Hindlimb muscle (tissue), 1 donor: Measurements from ENCODE around the gene IL17REL. TPM values are rescaled to one million over a fixed set of nuclear protein-coding genes. Genes with fewer than 3 reads are reported as not detected.
A peak's percentile ranks its signal among the peaks of the same experiment; 100 is the strongest.

Source experiments
- DNase-seq: peaks from one replicate; pipeline ENCODE4 v3.0.0-alpha.2; 2013
- polyA plus RNA-seq: library from polyadenylated mRNA; unstranded; fragments of 120-200 nt; gene quantifications from one replicate; pipeline ENCODE4 v1.2.1, GENCODE V29; 2013; ENCODE audit not compliant: insufficient read length

The IL17REL gene
- polyA plus RNA-seq, 1 donor: not detected

- no peak for DNase-seq
These were observed 45.5 kb downstream of the IL17REL start for GRCh38 chr22:49966774-49967705.

GRCh38 chr22:49966041-49966773 lies 46.4 kb downstream of the IL17REL start:
- DNase-seq: no peak

DNA sequence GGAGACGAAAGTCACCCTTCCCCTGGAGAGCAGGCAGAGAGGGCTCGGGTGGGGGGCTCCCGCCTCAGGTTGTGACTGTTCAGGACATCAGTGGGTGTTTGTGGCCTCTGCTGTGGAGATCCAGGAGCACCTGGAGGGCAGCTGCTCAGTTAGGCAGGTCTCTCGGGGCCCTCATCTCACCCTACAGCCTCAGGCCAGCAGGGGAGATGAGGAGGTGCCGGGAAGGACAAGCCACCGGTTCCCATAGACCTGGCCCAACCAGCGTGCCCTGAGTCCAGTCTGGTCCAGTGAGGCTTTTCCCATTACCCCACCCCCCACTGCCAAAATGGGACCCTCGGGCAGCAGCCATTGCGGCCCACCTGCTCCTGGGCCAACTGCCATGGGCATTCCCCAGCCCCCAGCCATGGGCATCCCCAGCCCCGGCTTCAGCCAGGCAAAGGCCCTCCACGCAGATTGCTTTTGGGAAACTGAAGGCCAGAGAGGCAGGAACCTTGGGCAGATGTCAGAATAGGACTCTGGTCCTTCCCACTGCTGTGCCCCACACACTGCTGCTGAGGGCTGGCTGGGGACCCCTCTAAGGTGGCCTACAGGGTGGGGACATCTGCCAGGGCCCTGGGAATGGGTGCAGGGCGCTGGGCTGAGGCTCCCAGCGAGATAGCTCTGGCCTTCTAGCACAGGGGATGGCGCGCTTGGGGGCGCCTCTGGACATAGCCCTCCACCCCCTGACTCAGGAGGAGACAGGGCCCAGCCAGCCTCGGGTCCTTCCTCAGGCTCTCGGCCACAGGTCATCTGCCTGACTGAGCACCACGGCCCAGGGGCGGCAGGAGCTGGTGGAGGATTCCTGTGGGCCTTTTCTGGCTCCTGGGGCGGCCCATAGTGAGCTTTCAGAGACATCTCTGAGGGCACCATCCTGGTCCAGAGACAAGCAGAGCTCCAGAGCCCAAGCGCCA lies 47.2 kb downstream of the IL17REL start:
- DNase-seq: no peak

DNA sequence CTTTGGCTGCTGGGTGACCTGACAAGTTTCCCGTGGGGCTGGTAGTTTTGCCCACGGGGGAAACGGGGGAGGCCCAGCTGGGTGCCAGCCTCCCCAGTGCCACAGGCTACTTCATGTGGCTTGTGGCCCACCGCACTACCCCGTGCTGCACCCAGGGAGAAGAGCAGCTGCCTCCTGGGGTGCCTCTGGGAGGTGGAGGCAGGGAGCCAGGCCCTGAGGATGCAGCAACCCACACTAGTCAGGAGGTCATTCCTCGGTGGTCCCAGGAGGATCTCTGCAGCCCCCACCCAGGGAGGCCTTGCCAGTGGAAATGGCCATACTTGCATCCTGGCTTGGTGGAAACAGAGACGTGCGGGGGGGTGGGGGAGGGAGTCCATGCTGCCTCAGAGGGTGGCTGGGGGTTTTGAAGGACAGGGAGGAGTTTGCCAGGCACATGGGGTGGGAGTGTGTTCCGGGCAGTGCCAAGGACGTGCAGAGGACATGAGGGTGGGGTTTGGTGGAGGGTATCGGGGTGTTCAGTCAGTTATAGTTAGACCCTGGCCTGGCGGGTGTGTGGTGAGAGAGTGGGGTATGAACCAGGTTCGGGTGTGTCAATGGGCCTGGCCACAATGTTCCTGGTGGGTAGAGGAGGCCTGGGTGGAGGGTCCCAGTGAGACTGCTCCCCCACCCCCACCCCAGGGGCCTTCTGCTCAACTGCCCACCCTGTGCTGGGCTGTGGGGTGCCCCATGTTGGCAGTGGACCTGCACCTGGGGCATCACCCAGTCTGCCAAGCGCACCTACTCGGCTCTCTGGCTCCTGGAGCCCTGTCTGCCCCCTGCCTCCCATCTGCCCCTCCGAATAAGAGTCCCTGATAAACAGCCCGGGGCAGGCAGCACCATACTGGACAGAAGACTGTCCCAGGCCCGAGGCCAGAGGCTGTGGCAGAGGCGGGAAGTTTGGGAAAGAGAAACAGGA lies 48.2 kb downstream of the IL17REL start:
- DNase-seq: no peak

GRCh38 chr22:49963647-49964026 lies 48.9 kb downstream of the IL17REL start:
- no peak for DNase-seq

GRCh38 chr22:49962751-49963646 lies 49.6 kb downstream of the IL17REL start:
- DNase-seq: no peak

- peak; percentile 79 for DNase-seq
These were observed 50.4 kb downstream of the IL17REL start for GRCh38 chr22:49962012-49962750.

- no peak for DNase-seq
These were observed 51.0 kb downstream of the IL17REL start for GRCh38 chr22:49961601-49962011.

DNA sequence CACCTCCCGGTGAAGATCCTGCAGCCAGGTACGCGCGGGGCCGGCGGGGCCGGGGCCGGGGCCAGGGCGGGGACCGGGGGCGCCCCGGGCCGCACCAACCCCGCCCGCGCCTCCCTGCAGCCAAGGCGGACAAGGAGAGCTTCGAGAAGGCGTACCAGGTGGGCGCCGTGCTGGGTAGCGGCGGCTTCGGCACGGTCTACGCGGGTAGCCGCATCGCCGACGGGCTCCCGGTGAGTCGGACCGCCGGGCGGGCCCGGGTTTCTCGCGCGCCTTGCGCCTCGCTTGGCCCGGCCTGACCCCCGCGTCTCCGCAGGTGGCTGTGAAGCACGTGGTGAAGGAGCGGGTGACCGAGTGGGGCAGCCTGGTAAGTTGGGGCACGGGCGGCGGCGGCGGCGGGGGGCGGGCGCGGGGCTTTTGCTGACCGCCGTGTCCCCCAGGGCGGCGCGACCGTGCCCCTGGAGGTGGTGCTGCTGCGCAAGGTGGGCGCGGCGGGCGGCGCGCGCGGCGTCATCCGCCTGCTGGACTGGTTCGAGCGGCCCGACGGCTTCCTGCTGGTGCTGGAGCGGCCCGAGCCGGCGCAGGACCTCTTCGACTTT lies 51.5 kb downstream of the IL17REL start:
- DNase-seq: no peak

GRCh38 chr22:49960159-49961004 lies 52.2 kb downstream of the IL17REL start, which contains the start of gene PIM3:
Gene PIM3 (plus strand): TSS chr22:49960772. CDS start chr22:49960948, 176 bp downstream.
- peak; percentile 98 for DNase-seq

GRCh38 chr22:49959782-49960158 lies 52.8 kb downstream of the IL17REL start:
- DNase-seq: no peak

- no peak for DNase-seq
These were observed 53.4 kb downstream of the IL17REL start for GRCh38 chr22:49958931-49959781.

DNA sequence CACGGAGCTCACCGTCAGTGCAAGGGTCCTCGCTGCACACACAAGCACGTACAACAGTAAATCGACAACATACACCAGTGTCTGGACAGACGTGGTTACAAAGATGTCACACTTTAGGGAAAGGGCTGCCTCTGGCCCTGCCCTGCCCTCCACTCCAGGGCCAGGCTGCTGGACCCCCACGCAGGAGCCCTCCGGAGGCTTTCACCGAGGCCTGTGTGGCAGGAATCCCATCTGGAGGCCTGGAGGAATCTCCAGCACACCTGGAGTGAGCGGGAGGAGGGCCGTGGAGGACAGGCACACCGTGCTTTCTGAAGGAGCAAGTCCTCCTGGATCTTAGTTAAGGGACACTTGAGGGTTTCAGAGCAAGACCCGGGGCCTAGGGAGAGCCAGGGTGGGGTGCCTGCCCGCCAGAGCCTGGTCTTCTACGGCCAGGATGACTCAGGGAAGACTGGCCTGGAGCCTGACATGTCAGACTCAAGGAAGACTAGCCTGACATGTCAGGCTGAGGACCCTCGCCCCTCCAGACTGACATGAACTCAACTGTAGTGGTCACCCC lies 54.1 kb downstream of the IL17REL start:
- DNase-seq: no peak

DNA sequence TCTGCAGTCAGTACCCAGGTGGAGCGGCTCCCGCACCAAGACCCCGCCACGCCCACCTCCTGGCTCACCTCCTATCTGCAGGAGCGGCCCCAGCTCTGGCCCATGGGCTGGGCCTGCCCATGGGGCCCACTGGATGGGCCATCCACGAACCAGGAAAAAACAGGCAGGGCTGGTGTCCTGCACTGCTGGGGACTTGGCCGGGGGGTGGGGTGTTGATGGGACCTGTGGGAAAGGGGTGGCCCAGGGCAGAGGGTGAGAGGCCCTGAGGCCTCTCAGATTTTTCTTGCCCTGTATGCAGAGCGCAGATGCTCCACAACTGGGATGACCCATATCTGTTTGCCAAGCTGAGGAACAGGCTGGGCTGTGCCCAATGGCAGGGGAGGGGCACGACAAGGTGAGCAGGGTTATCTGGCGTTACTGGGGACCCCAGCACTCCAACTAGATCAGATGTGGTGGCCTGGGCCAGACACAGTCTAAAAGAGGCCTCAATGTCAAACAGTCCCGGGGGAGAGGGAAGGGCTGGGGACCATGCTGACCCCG lies 54.7 kb downstream of the IL17REL start:
- no peak for DNase-seq

DNA sequence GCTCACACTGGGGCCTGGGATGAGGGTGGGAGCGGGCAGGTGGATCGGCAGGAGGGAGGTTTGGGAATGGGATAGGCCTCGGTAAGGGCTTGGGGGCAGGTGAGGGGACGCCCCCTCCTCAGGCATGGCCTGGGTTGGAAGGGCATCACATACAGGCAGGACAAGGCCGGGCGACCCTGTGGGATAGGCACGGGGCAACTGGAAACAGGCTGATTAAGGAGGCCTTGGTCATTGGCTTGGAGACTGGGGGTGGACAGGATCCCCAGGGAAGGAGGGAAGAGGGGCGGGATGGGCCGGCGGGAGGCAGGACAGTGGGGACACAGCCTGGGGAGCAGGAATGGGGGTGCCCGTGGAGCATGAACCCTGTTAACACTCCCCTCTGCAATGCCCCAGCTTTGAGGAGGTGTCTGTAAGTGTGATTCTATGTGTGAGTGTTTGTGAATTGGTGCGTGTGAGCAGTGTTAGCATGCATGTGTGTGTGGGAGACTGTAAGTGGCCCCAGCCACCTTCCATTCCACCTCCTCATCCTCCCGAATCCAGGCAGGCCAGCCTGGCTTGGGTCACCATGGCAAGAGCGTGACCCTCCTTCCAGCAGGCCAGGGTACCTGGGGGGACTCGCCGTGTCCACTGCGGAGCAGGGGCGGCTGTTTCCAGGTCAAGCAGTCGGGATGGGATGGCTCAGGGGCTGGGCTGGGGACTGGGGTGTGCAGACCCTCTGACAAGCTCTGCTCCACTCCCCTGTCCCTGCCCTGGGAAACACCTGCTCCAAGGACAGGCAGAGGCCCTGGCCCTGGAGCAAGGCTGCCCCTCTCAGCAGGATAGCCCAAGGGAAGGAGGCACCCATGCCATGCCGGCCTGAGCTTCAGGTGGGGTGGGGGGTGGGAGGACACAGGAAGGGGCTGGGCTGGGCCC lies 55.4 kb downstream of the IL17REL start:
- DNase-seq: no peak
